Measurements from ENCODE around the gene BACH2. TPM values are rescaled to one million over a fixed set of nuclear protein-coding genes. Genes with fewer than 3 reads are reported as not detected.

BACH2 gene
- total and polyA plus RNA-seq, 7 donors, result under 0.01 to 5.6 (median 1.4) TPM

- H3K9me3 ChIP-seq, result no peaks in the 10 kb centered on the region
- peaks cover 0 to 12% (median 2%) of the 10 kb centered on the region in 4 donors for H3K4me1 ChIP-seq
- DNase-seq, result no peak
- H3K36me3 ChIP-seq, result no peaks in the 10 kb centered on the region
- no peak overlapping the region for H3K27ac ChIP-seq
- intact Hi-C loops (cut with DNase I), result no loop called here
- TF ChIP-seq CTCF (IDR thresholded peaks at IDR 0.05) (no peak), EP300 (IDR thresholded peaks at IDR 0.05) (no peak), POLR2AphosphoS5 (IDR thresholded peaks at IDR 0.05) (no peak), POLR2A (IDR thresholded peaks at IDR 0.05) (no peak)
- no peak overlapping the region for H3K4me3 ChIP-seq
- H3K27me3 ChIP-seq, result no peaks in the 10 kb centered on the region
- WGBS, 2 donors, result 73 to 77% methylated on average over 2 of the region's 2 CpGs
These were observed 256.7 kb downstream of the BACH2 start for GRCh38 chr6:90039911-90040310.

GRCh38 chr6:90038961-90039653 is 257.5 kb downstream of the BACH2 start:
- Histone ChIP-seq H3K9me3 (no peaks in the 10 kb centered on the region), H3K27me3 (no peaks in the 10 kb centered on the region), H3K36me3 (no peaks in the 10 kb centered on the region), H3K4me1 (peaks cover 0 to 16% (median 2%) of the 10 kb centered on the region in 4 donors), H3K4me3 (no peak overlapping the region), H3K27ac (no peak overlapping the region)
- DNase-seq, result no peak
- no peak for TF ChIP-seq CTCF (IDR thresholded peaks at IDR 0.05)
- no peak for TF ChIP-seq EP300 (IDR thresholded peaks at IDR 0.05)
- no peak for TF ChIP-seq POLR2A (IDR thresholded peaks at IDR 0.05)
- TF ChIP-seq POLR2AphosphoS5 (IDR thresholded peaks at IDR 0.05), result no peak
- intact Hi-C loops (cut with DNase I), result no loop called here
- WGBS, 2 donors, result 19 to 78% methylated on average over 18 of the region's 18 CpGs

- H3K27me3 ChIP-seq, result no peaks in the 10 kb centered on the region
- no peak overlapping the region for H3K4me3 ChIP-seq
- WGBS, 2 donors, result 45 to 73% methylated on average over 3 of the region's 3 CpGs
- peaks cover 0 to 16% (median 2%) of the 10 kb centered on the region in 4 donors for H3K4me1 ChIP-seq
- H3K36me3 ChIP-seq, result no peaks in the 10 kb centered on the region
- no peak overlapping the region for H3K27ac ChIP-seq
- TF ChIP-seq POLR2A (IDR thresholded peaks at IDR 0.05), result no peak
- TF ChIP-seq POLR2AphosphoS5 (IDR thresholded peaks at IDR 0.05), result no peak
- TF ChIP-seq CTCF (IDR thresholded peaks at IDR 0.05), result no peak
- TF ChIP-seq EP300 (IDR thresholded peaks at IDR 0.05), result no peak
- no peak for DNase-seq
- intact Hi-C loops (cut with DNase I), result no loop called here
- no peaks in the 10 kb centered on the region for H3K9me3 ChIP-seq
These were observed 259.7 kb downstream of the BACH2 start for GRCh38 chr6:90036963-90037362.

- Histone ChIP-seq H3K4me1 (peaks cover 0 to 16% (median 2%) of the 10 kb centered on the region in 4 donors), H3K27me3 (no peaks in the 10 kb centered on the region), H3K27ac (peak overlapping the region in 1 of 4 donors; percentile 17), H3K4me3 (no peak overlapping the region), H3K9me3 (no peaks in the 10 kb centered on the region), H3K36me3 (no peaks in the 10 kb centered on the region)
- 80 to 84% methylated on average over 3 of the region's 3 CpGs for WGBS, 2 donors
- intact Hi-C loops (cut with DNase I), result no loop called here
- TF ChIP-seq POLR2A (IDR thresholded peaks at IDR 0.05), result no peak
- no peak for TF ChIP-seq EP300 (IDR thresholded peaks at IDR 0.05)
- TF ChIP-seq CTCF (IDR thresholded peaks at IDR 0.05), result no peak
- TF ChIP-seq POLR2AphosphoS5 (IDR thresholded peaks at IDR 0.05), result no peak
- no peak for DNase-seq
These were observed 261.5 kb downstream of the BACH2 start for GRCh38 chr6:90035047-90035723.
